HG03064 (cell line): Measurements from ENCODE around the gene RALA.
"Not testable (repeated sequence)": the region's sequence is repeated elsewhere in the genome, so short reads cannot be mapped to it uniquely, and the experiment has no call there.

Experiments used
- ATAC-seq: cut with Tn5 transposase; IDR thresholded peaks from one replicate; pipeline ENCODE4 v1.9.1; 2021; ENCODE audit warnings: low read depth; ENCODE audit not compliant: unreplicated experiment

RALA gene

GRCh38 chr7:39679874-39680273 is 56.5 kb downstream of the RALA start:
- not testable (repeated sequence) for ATAC-seq

- ATAC-seq = no peak
Observed at GRCh38 chr7:39681887-39682441, 58.6 kb downstream of the RALA start.

- no peak for ATAC-seq
Observed at GRCh38 chr7:39683216-39683845, 60.0 kb downstream of the RALA start.

GRCh38 chr7:39686261-39686924 is 63.0 kb downstream of the RALA start:
- ATAC-seq = peak; percentile 75

- ATAC-seq = no peak
Observed at GRCh38 chr7:39688611-39689480, 65.5 kb downstream of the RALA start.

GRCh38 chr7:39691821-39692220 is 68.4 kb downstream of the RALA start:
- ATAC-seq = no peak

- not testable (repeated sequence) for ATAC-seq
Observed at GRCh38 chr7:39693086-39693485, 69.7 kb downstream of the RALA start.

- no peak for ATAC-seq
Observed at GRCh38 chr7:39693812-39694211, 70.4 kb downstream of the RALA start.

- no peak for ATAC-seq
Observed at GRCh38 chr7:39695852-39696586, 72.6 kb downstream of the RALA start.

- ATAC-seq = no peak
Observed at GRCh38 chr7:39696631-39697030, 73.3 kb downstream of the RALA start.

GRCh38 chr7:39697483-39697882 is 74.1 kb downstream of the RALA start:
- ATAC-seq = no peak

GRCh38 chr7:39700165-39700564 is 76.8 kb downstream of the RALA start:
- ATAC-seq = no peak

GRCh38 chr7:39700932-39701331 is 77.6 kb downstream of the RALA start:
- no peak for ATAC-seq

GRCh38 chr7:39702133-39702532 is 78.8 kb downstream of the RALA start:
- no peak for ATAC-seq

- ATAC-seq = no peak
Observed at GRCh38 chr7:39703144-39703543, 79.8 kb downstream of the RALA start.

GRCh38 chr7:39709029-39709428 is 85.7 kb downstream of the RALA start:
- ATAC-seq = no peak

- no peak for ATAC-seq
Observed at GRCh38 chr7:39709768-39710311, 86.5 kb downstream of the RALA start.

- ATAC-seq = no peak
Observed at GRCh38 chr7:39712751-39713150, 89.4 kb downstream of the RALA start.

- no peak for ATAC-seq
Observed at GRCh38 chr7:39714447-39715091, 91.2 kb downstream of the RALA start.

- no peak for ATAC-seq
Observed at GRCh38 chr7:39720586-39720985, 97.2 kb downstream of the RALA start.
